Transverse colon (tissue), 4 donors: ENCODE measurements around the gene STAT3. TPM values are rescaled to one million over a fixed set of nuclear protein-coding genes. Genes with fewer than 3 reads are reported as not detected.
"Not testable (repeated sequence)": the region's sequence is repeated elsewhere in the genome, so short reads cannot be mapped to it uniquely, and the experiment has no call there.

ENCODE experiments used
- DNase-seq: peaks from one replicate; pipeline ENCODE4 v3.0.0-alpha.2; 2019
- H3K27ac ChIP-seq, 4 donors: fragments of 200-600 bp; sonication (generic); 2 replicates each; pipeline ENCODE4 v1.5.1; 2016 to 2018; ENCODE audit warnings: inconsistent platforms in 4 of 4
- H3K27me3 ChIP-seq: fragments of 200-600 bp; sonication (generic); 2 replicates; pipeline ENCODE4 v1.5.1; 2017; ENCODE audit warnings: inconsistent platforms
- H3K36me3 ChIP-seq, 4 donors: fragments of 200-600 bp; sonication (generic); 2 replicates each; pipeline ENCODE4 v1.5.1; 2017 to 2019; ENCODE audit warnings: inconsistent platforms in 4 of 4
- H3K4me1 ChIP-seq, 4 donors: fragments of 200-600 bp; sonication (generic); 2 replicates each; pipeline ENCODE4 v1.5.1; 2017 to 2020; ENCODE audit warnings: inconsistent platforms in 4 of 4
- H3K4me3 ChIP-seq, 4 donors: fragments of 200-600 bp; sonication (generic); 1 replicate in 1 of 4; 2 replicates in 3 of 4; pipeline versions ENCODE4 v1.5.1 to v1.6.1; 2017 to 2019; ENCODE audit warnings: inconsistent platforms in 4 of 4
- H3K9me3 ChIP-seq, 2 donors: fragments of 200-600 bp; sonication (generic); 2 replicates each; pipeline ENCODE4 v1.5.1; 2017 to 2019; ENCODE audit warnings: inconsistent platforms in 2 of 2
- CTCF ChIP-seq, 5 experiments: fragments of 200-600 bp in 3 of 5; fragments of 450-650 bp in 2 of 5; sonication (generic) in 3 of 5; IDR thresholded peaks; 1 replicate in 2 of 5; 2 replicates in 3 of 5; pipeline ENCODE4 v1.5.1; 2016 to 2017; ENCODE audit warnings: antibody characterized with exemption in 5 of 5, inconsistent platforms in 3 of 5, mild to moderate bottlenecking in 2 of 5, moderate library complexity in 1 of 5
- EP300 ChIP-seq: sonication (generic); formaldehyde crosslinking; IDR thresholded peaks from one replicate; pipeline ENCODE4 v1.6.1; 2017; ENCODE audit warnings: antibody characterized with exemption, low read depth
- POLR2A ChIP-seq: fragments of 450-650 bp; IDR thresholded peaks from one replicate; pipeline ENCODE4 v1.6.1; 2016; ENCODE audit warnings: antibody characterized with exemption, mild to moderate bottlenecking, moderate library complexity
- POLR2AphosphoS5 ChIP-seq, 3 donors: sonication (generic); formaldehyde crosslinking; IDR thresholded peaks; one replicate each; pipeline ENCODE4 v1.6.1; 2016; ENCODE audit warnings: antibody characterized with exemption in 3 of 3
- WGBS, 2 donors: methylation state at CpG; one replicate each; pipeline ENCODE4 v1.1.5; 2018; ENCODE audit warnings: low coverage in 1 of 2; 5-methylcytosine and 5-hydroxymethylcytosine counted together
- in situ Hi-C, 4 donors: fragments of 200-750 bp; cut with MboI; loops; one replicate each; pipeline versions ENCODE4 v1.15.0 to v1.15.1; 2017; ENCODE audit warnings: low sequenced_read_pairs in 3 of 4, low pct_ligation_motif_present in 1 of 4, low pct_unique_long_range_greater_than_20kb in 1 of 4
- intact Hi-C: fragments of 100-400 bp; cut with DNase I; formaldehyde crosslinking; loops from one replicate; pipeline ENCODE4 v1.15.1; 2023; ENCODE audit warnings: low total_unique reads
- total RNA-seq, 4 donors: library from RNA; depleted of rRNA; stranded (reverse); fragments of >200 nt; gene quantifications; one replicate each; pipeline ENCODE4 v1.1.0, GENCODE V29; 2016

The STAT3 gene
- total RNA-seq, 4 donors from 2014 or later, result 110 to 156 (median 130) TPM

- in situ Hi-C loops, result no loop called here
- intact Hi-C loops, result no loop called here
- WGBS, 2 donors, result 3 to 10% methylated on average over 4 to 6 of the region's 6 CpGs
- Histone ChIP-seq H3K9me3 (no peaks in the 10 kb centered on the region), H3K27me3 (no peaks in the 10 kb centered on the region), H3K27ac (peak overlapping the region; percentile 75 to 87 (median 84)), H3K4me3 (peak overlapping the region in 3 of 4 donors; percentile 18 to 42 (median 23)), H3K36me3 (no peaks in the 10 kb centered on the region), H3K4me1 (peaks cover 17 to 67% (median 35%) of the 10 kb centered on the region in 4 donors)
- no peak for TF ChIP-seq EP300
- TF ChIP-seq POLR2AphosphoS5 (IDR thresholded peaks at IDR 0.05), result peak in 1 of 3 donors; percentile 19
- peak; percentile 29 for DNase-seq
Observed at GRCh38 chr17:42378959-42379594, 9.2 kb downstream of the STAT3 start.

- TF ChIP-seq POLR2A, result no peak
- TF ChIP-seq CTCF (IDR thresholded peaks at IDR 0.05), result no peak
- no peak for TF ChIP-seq POLR2AphosphoS5 (IDR thresholded peaks at IDR 0.05)
- TF ChIP-seq EP300, result no peak
- Histone ChIP-seq H3K27ac (peak overlapping the region; percentile 75 to 87 (median 84)), H3K36me3 (no peaks in the 10 kb centered on the region), H3K27me3 (no peaks in the 10 kb centered on the region), H3K9me3 (no peaks in the 10 kb centered on the region), H3K4me1 (peaks cover 17 to 68% (median 35%) of the 10 kb centered on the region in 4 donors), H3K4me3 (peak overlapping the region in 3 of 4 donors; percentile 18 to 42 (median 23))
- no peak for DNase-seq
- 12 to 16% methylated on average over 8 to 10 of the region's 10 CpGs for WGBS, 2 donors
- in situ Hi-C loops (no loop called here), intact Hi-C loops (no loop called here)
Observed at GRCh38 chr17:42378359-42378958, 9.8 kb downstream of the STAT3 start.

GRCh38 chr17:42373896-42374295, 14.3 kb downstream of the STAT3 start:
- Histone ChIP-seq H3K4me3 (no peak overlapping the region), H3K9me3 (no peaks in the 10 kb centered on the region), H3K36me3 (no peaks in the 10 kb centered on the region), H3K4me1 (peaks cover 9 to 39% (median 17%) of the 10 kb centered on the region in 4 donors), H3K27ac (no peak overlapping the region), H3K27me3 (no peaks in the 10 kb centered on the region)
- no peak for DNase-seq
- in situ Hi-C loops, result no loop called here
- intact Hi-C loops, result no loop called here
- TF ChIP-seq EP300, result no peak
- no peak for TF ChIP-seq POLR2A
- no peak for TF ChIP-seq CTCF (IDR thresholded peaks at IDR 0.05)
- TF ChIP-seq POLR2AphosphoS5 (IDR thresholded peaks at IDR 0.05), result no peak
- 75 to 96% methylated on average over 1 of the region's 1 CpG for WGBS, 2 donors

- no peaks in the 10 kb centered on the region for H3K9me3 ChIP-seq
- H3K4me1 ChIP-seq, result peaks cover 12 to 37% (median 15%) of the 10 kb centered on the region in 4 donors
- DNase-seq, result no peak
- no peaks in the 10 kb centered on the region for H3K36me3 ChIP-seq
- H3K27me3 ChIP-seq, result no peaks in the 10 kb centered on the region
- H3K4me3 ChIP-seq, result no peak overlapping the region
- intact Hi-C loops, result no loop called here
- no peak overlapping the region for H3K27ac ChIP-seq
- in situ Hi-C loops, result no loop called here
- TF ChIP-seq POLR2AphosphoS5 (IDR thresholded peaks at IDR 0.05) (no peak), EP300 (no peak), CTCF (IDR thresholded peaks at IDR 0.05) (no peak), POLR2A (no peak)
Observed at GRCh38 chr17:42372142-42372541, 16.1 kb downstream of the STAT3 start.

- in situ Hi-C loops, H3K36me3 ChIP-seq, H3K27me3 ChIP-seq, H3K9me3 ChIP-seq, DNase-seq, H3K4me3 ChIP-seq, intact Hi-C loops, H3K27ac ChIP-seq: not testable (repeated sequence)
- H3K4me1 ChIP-seq, result peaks cover 16 to 50% (median 20%) of the 10 kb centered on the region in 4 donors
- WGBS, 2 donors, result 76 to 82% methylated on average over 5 to 12 of the region's 12 CpGs
Observed at GRCh38 chr17:42368797-42369561, 19.3 kb downstream of the STAT3 start.

GRCh38 chr17:42368310-42368709, 19.9 kb downstream of the STAT3 start:
- in situ Hi-C loops, intact Hi-C loops, H3K27ac ChIP-seq, H3K4me3 ChIP-seq, H3K36me3 ChIP-seq, DNase-seq, H3K27me3 ChIP-seq, H3K9me3 ChIP-seq: not testable (repeated sequence)
- H3K4me1 ChIP-seq, result peaks cover 16 to 56% (median 24%) of the 10 kb centered on the region in 4 donors
- WGBS, 2 donors, result 73 to 75% methylated on average over 1 to 5 of the region's 5 CpGs
